Rectal smooth muscle tissue (tissue), 1 donor: ENCODE data around the gene SH3BGRL3.
"Not testable (repeated sequence)": the region's sequence is repeated elsewhere in the genome, so short reads cannot be mapped to it uniquely, and the experiment has no call there.

Experiments used
- H3K27ac ChIP-seq: one replicate; pipeline ENCODE4 v1.7.0; 2013; ENCODE audit warnings: low read depth, low read length, inconsistent platforms
- H3K27me3 ChIP-seq: one replicate; pipeline ENCODE4 v1.7.0; 2013; ENCODE audit warnings: low read length; ENCODE audit not compliant: control insufficient read depth, insufficient read depth
- H3K36me3 ChIP-seq: one replicate; pipeline ENCODE4 v1.7.0; 2013; ENCODE audit warnings: low read length; ENCODE audit not compliant: control insufficient read depth, insufficient read depth
- H3K4me1 ChIP-seq: one replicate; pipeline ENCODE4 v1.7.0; 2013; ENCODE audit warnings: low read length; ENCODE audit not compliant: control insufficient read depth, insufficient read depth
- H3K4me3 ChIP-seq: one replicate; pipeline ENCODE4 v1.7.0; 2013; ENCODE audit warnings: low read length
- H3K9ac ChIP-seq: one replicate; pipeline ENCODE4 v1.7.0; 2013; ENCODE audit warnings: low read length

The SH3BGRL3 gene

GRCh38 chr1:26317612-26318337 lies 37.9 kb downstream of the SH3BGRL3 start, which contains the start of gene CD52:
CD52 (plus strand) TSS chr1:26317958; CDS start chr1:26318018, 60 bp downstream.
- Histone ChIP-seq H3K27ac (no peak within 1 kb of the TSS), H3K27me3 (peaks cover 10% of the 10 kb centered on the region), H3K9ac (no peak within 1 kb of the TSS), H3K4me1 (peaks cover 2% of the 10 kb centered on the region), H3K36me3 (no peaks in the 10 kb centered on the region), H3K4me3 (peak within 1 kb of the TSS; percentile 55)

DNA sequence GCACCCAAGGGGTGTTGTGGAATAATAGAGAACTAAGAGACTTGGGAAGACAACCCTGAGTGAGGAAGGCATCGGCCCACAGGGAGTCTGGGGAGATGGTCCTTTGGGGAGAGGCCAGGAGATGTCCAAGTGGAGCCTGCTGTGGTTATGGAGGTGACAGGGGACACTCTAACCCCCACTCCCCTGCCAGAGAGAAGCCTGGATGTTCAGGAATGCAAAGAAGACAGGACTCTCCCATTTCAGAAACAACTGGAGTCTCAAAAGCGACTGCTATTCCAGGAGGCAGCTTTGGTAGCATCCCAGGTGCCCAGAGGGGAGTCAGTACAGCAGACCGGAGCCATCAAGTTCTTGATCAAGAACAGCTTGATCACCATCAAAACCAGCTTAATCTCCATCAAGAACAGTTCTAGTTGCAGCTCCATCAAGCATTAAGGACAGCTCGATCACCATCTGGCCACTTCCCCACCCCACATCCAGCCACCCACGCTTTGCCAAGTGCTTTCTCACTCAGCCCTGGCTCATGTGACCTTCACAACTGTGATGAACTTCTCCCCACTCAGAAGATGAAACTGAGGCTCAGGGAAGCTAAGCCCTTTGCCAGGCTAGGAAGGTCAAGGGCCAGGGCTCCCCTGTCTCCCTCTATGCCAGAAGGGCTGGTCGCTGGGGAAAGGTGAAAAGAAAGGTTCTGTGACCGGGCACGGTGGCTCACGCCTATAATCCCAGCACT lies 38.6 kb downstream of the SH3BGRL3 start:
- no peak overlapping the region for H3K27ac ChIP-seq
- H3K4me3 ChIP-seq = peak overlapping the region; percentile 55
- H3K4me1 ChIP-seq = peaks cover 2% of the 10 kb centered on the region
- no peaks in the 10 kb centered on the region for H3K36me3 ChIP-seq
- peaks cover 10% of the 10 kb centered on the region for H3K27me3 ChIP-seq
- no peak overlapping the region for H3K9ac ChIP-seq

- peak overlapping the region; percentile 54 for H3K4me3 ChIP-seq
- no peak overlapping the region for H3K9ac ChIP-seq
- no peak overlapping the region for H3K27ac ChIP-seq
- H3K27me3 ChIP-seq = peaks cover 10% of the 10 kb centered on the region
- peaks cover 2% of the 10 kb centered on the region for H3K4me1 ChIP-seq
- H3K36me3 ChIP-seq = no peaks in the 10 kb centered on the region
Measured at GRCh38 chr1:26320896-26321295, 41.0 kb downstream of the SH3BGRL3 start.

GRCh38 chr1:26321315-26322041 lies 41.6 kb downstream of the SH3BGRL3 start:
- no peaks in the 10 kb centered on the region for H3K36me3 ChIP-seq
- peaks cover 2% of the 10 kb centered on the region for H3K4me1 ChIP-seq
- H3K27ac ChIP-seq = no peak overlapping the region
- no peak overlapping the region for H3K9ac ChIP-seq
- peak overlapping the region; percentile 54 for H3K4me3 ChIP-seq
- peaks cover 10% of the 10 kb centered on the region for H3K27me3 ChIP-seq

- Histone ChIP-seq H3K4me1 (peaks cover 2% of the 10 kb centered on the region), H3K27ac (no peak overlapping the region), H3K27me3 (peaks cover 10% of the 10 kb centered on the region), H3K9ac (no peak overlapping the region), H3K36me3 (no peaks in the 10 kb centered on the region), H3K4me3 (no peak overlapping the region)
Measured at GRCh38 chr1:26322042-26322331, 42.1 kb downstream of the SH3BGRL3 start.

DNA sequence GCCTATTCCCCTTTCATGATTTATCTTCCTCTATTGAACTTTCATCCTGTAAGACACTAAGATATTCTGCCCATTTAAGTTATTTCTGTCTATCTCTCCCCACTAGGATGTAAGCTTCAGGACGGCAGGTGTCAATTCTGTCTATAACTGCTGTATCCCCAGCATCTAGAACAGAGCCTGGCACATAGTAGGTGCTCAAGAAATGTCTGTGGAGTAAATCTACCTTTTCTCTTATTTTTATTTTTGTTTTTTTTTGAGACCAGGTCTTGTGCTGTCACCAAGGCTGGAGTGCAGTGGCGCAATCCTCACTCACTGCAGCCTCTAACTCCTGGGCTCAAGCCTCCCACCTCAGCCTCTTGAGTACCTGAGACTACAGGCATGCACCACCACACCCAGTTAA lies 43.5 kb downstream of the SH3BGRL3 start:
- no peak overlapping the region for H3K27ac ChIP-seq
- peaks cover 2% of the 10 kb centered on the region for H3K4me1 ChIP-seq
- no peak overlapping the region for H3K9ac ChIP-seq
- no peaks in the 10 kb centered on the region for H3K36me3 ChIP-seq
- H3K27me3 ChIP-seq = peaks cover 10% of the 10 kb centered on the region
- no peak overlapping the region for H3K4me3 ChIP-seq

DNA sequence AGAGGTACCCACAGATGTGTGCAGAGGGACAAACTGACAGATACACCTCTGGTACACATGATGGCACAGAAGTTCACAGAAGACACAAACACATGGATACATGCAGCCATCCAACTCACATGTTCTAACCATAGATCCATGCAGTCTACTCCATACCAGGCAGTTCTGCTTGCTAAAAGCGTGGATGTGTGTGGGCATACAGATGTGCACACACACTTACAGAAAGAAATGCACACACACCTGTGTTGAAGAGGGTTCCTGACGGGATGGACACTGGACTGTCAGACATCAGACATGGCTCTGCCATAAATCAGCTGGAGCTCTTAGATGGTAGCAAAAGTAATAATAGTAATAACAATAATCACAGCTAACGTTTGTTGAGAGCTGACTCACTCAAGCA lies 44.7 kb downstream of the SH3BGRL3 start:
- H3K36me3 ChIP-seq = no peaks in the 10 kb centered on the region
- no peak overlapping the region for H3K27ac ChIP-seq
- H3K9ac ChIP-seq = no peak overlapping the region
- peaks cover 2% of the 10 kb centered on the region for H3K4me1 ChIP-seq
- H3K27me3 ChIP-seq = peaks cover 10% of the 10 kb centered on the region
- H3K4me3 ChIP-seq = no peak overlapping the region

GRCh38 chr1:26327956-26328362 lies 48.1 kb downstream of the SH3BGRL3 start:
- Histone ChIP-seq H3K4me1 (no peaks in the 10 kb centered on the region), H3K36me3 (no peaks in the 10 kb centered on the region), H3K27me3 (peaks cover 3% of the 10 kb centered on the region), H3K27ac (no peak overlapping the region), H3K4me3 (no peak overlapping the region), H3K9ac (no peak overlapping the region)

DNA sequence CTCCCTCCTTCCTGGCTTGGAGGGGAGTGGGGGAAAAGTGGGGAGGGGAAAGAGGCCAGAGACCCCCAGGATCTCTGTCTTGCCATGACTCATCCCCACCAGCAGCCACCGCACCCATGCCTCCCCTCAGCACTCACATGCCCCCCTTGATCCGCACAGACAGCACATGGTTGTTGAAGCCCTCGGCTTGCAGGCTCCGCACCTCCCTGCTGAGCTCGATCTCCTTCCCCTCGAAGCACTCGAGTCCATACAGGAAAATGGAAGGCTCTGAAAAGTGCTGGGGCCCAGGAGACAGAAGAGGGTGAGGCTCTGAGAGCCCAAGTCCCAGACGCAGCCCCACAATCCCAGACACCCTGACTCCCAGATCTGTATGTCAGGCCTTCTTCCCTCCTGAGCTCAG lies 48.7 kb downstream of the SH3BGRL3 start:
- no peaks in the 10 kb centered on the region for H3K4me1 ChIP-seq
- H3K9ac ChIP-seq = no peak overlapping the region
- no peaks in the 10 kb centered on the region for H3K36me3 ChIP-seq
- no peak overlapping the region for H3K4me3 ChIP-seq
- peaks cover 3% of the 10 kb centered on the region for H3K27me3 ChIP-seq
- no peak overlapping the region for H3K27ac ChIP-seq

- H3K27me3 ChIP-seq, H3K9ac ChIP-seq, H3K27ac ChIP-seq, H3K4me3 ChIP-seq, H3K36me3 ChIP-seq, H3K4me1 ChIP-seq: not testable (repeated sequence)
Measured at GRCh38 chr1:26329380-26329779, 49.5 kb downstream of the SH3BGRL3 start.

DNA sequence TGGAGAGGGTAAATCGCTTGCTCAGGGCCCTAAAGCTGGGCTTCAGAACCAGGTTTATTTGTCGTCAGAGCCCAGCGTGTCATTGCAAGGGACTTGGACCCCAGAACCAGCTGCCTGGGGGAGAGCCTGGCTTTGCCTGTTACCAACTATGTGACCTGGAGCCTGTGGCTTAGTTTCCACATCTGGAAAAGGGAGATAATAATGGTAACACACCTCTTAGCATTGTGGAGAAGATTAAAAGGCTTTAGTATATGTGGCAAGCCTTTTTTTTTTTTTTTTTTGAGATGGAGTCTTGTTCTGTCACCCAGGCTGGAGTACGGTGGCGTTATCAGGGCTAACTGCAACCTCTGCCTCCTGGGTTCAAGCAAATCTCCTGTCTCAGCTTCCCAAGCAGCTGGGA lies 50.4 kb downstream of the SH3BGRL3 start:
- H3K4me1 ChIP-seq = no peaks in the 10 kb centered on the region
- H3K27ac ChIP-seq = no peak overlapping the region
- H3K36me3 ChIP-seq = no peaks in the 10 kb centered on the region
- H3K4me3 ChIP-seq = no peak overlapping the region
- H3K27me3 ChIP-seq = peaks cover 3% of the 10 kb centered on the region
- no peak overlapping the region for H3K9ac ChIP-seq
